K562 (cell line): ENCODE measurements around the gene PLEKHH3. TPM values are rescaled to one million over a fixed set of nuclear protein-coding genes. Genes with fewer than 3 reads are reported as not detected.
A peak's percentile ranks its signal among the peaks of the same experiment; 100 is the strongest.

Source experiments
- ATAC-seq: fragments of 200-7000 bp; cut with Tn5 transposase; 3 replicates; pipeline ENCODE4 v1.9.1; 2020; ENCODE audit warnings: moderate library complexity
- BruUV-seq: library from RNA; stranded (reverse); fragments of 400-500 nt; replicated peaks from 2 replicates; lab custom pipeline; 2021; lab: Mats Ljungman, UMichigan
- CTCF ChIA-PET: fragments of 300-600 bp; formaldehyde crosslinking; extraction: SDS; loops from one replicate; lab custom pipeline; 2021; ENCODE audit warnings: low intra/inter-chr PET ratio; lab: Yijun Ruan, JAX
- POLR2A ChIA-PET: fragments of 300-600, 350-650 bp; sonication (Branson Sonifier 250); formaldehyde crosslinking; extraction: SDS; loops from one replicate; lab custom pipeline; 2021; ENCODE audit warnings: antibody characterized with exemption, inconsistent platforms; lab: Yijun Ruan, JAX
- DNase-seq, 4 experiments: peaks; one replicate each; pipeline versions ENCODE4 v3.0.0 to v3.0.0-alpha.2; 2011 to 2018; ENCODE audit warnings: low spot score in 3 of 4, mixed read lengths in 3 of 4; ENCODE audit errors: extremely low read depth in 1 of 4
- FAIRE-seq: peaks from 2 replicates; lab custom pipeline; 2011; peaks lifted over from hg19 to GRCh38; lab: Jason Lieb, UNC
- H2AFZ ChIP-seq: 2 replicates; pipeline ENCODE4 v1.6.0; 2011; ENCODE audit warnings: low read depth, low read length, control low read depth, inconsistent platforms
- H3K27ac ChIP-seq: fragments of 200-600 bp; 3 replicates; pipeline ENCODE4 v1.8.0; 2011; ENCODE audit warnings: low read depth, mild to moderate bottlenecking, control low read depth, inconsistent platforms, low read length, moderate library complexity, mixed read lengths; ENCODE audit errors: extremely low read depth
- H3K27me3 ChIP-seq, 2 experiments: fragments of 300-600 bp in 1 of 2; 2 replicates in 1 of 2; 3 replicates in 1 of 2; pipeline versions ENCODE4 v1.6.0 to v1.8.0; 2011; ENCODE audit warnings: inconsistent platforms in 2 of 2, low read length in 2 of 2, mild to moderate bottlenecking in 1 of 2, mixed read lengths in 1 of 2, moderate library complexity in 1 of 2; ENCODE audit not compliant: control insufficient read depth in 2 of 2, insufficient read depth in 2 of 2
- H3K36me3 ChIP-seq: fragments of 300-600 bp; 3 replicates; pipeline ENCODE4 v1.8.0; 2011; ENCODE audit warnings: mild to moderate bottlenecking, low read length, inconsistent platforms; ENCODE audit not compliant: control insufficient read depth, insufficient read depth
- H3K4me1 ChIP-seq, 2 experiments: fragments of 200-600 bp in 1 of 2; replicated peaks in 1 of 2; 2 replicates in 1 of 2; 3 replicates in 1 of 2; pipeline versions ENCODE4 v1.5.1 to v1.8.0; 2011; ENCODE audit warnings: inconsistent platforms in 2 of 2, low read length in 2 of 2, mild to moderate bottlenecking in 1 of 2, mixed read lengths in 1 of 2, moderate library complexity in 1 of 2; ENCODE audit not compliant: control insufficient read depth in 2 of 2, insufficient read depth in 2 of 2
- H3K4me2 ChIP-seq: 2 replicates; pipeline ENCODE4 v1.6.1; 2011; ENCODE audit warnings: low read length, control low read depth, inconsistent platforms, mixed read lengths; ENCODE audit not compliant: insufficient read depth
- H3K4me3 ChIP-seq: fragments of 200-600 bp; sonication (generic), shearing (Covaris generic); 2 replicates; pipeline ENCODE4 v1.5.1; 2016; ENCODE audit warnings: control low read depth, inconsistent platforms
- H3K79me2 ChIP-seq: fragments of 200-600 bp; 3 replicates; pipeline ENCODE4 v1.8.0; 2011; ENCODE audit warnings: low read length, inconsistent platforms; ENCODE audit not compliant: control insufficient read depth, insufficient read depth
- H3K9ac ChIP-seq, 2 experiments: 2 replicates each; pipeline versions ENCODE4 v1.6.0 to v1.6.1; 2011; ENCODE audit warnings: low read depth in 2 of 2, low read length in 2 of 2, control low read depth in 1 of 2, inconsistent platforms in 1 of 2, mild to moderate bottlenecking in 1 of 2, mixed read lengths in 1 of 2; ENCODE audit not compliant: insufficient read depth in 1 of 2
- H3K9me1 ChIP-seq: one replicate; pipeline ENCODE4 v1.6.0; 2011; ENCODE audit warnings: inconsistent platforms, mild to moderate bottlenecking, low read length, moderate library complexity; ENCODE audit not compliant: control insufficient read depth, insufficient read depth
- H3K9me3 ChIP-seq: replicated peaks from 2 replicates; pipeline ENCODE4 v1.5.1; 2011; ENCODE audit warnings: low read depth, low read length, inconsistent platforms; ENCODE audit not compliant: control insufficient read depth, insufficient read depth
- H4K20me1 ChIP-seq: replicated peaks from 2 replicates; pipeline ENCODE4 v1.6.1; 2011; ENCODE audit warnings: low read length, inconsistent platforms, mixed read lengths; ENCODE audit not compliant: control insufficient read depth, insufficient read depth
- POLR2G ChIP-seq: fragments of 200-400 bp; formaldehyde crosslinking; IDR thresholded peaks from 2 replicates; pipeline ENCODE4 v1.6.1; 2017; ENCODE audit warnings: low read depth, mild to moderate bottlenecking, antibody characterized with exemption, low read length, moderate library complexity
- SMARCA5 ChIP-seq: fragments of 450-650 bp; IDR thresholded peaks from 2 replicates; pipeline ENCODE4 v1.6.1; 2016
- WGBS: fragments of 100-300 bp; shearing (Covaris generic); methylation state at CpG from one replicate; pipeline ENCODE4 v1.1.6; 2016; ENCODE audit warnings: low coverage, mixed read lengths; ENCODE audit not compliant: insufficient coverage; ENCODE audit errors: missing lambda C conversion rate; 5-methylcytosine and 5-hydroxymethylcytosine counted together
- in situ Hi-C: fragments of 300-500 bp; cut with MboI; formaldehyde crosslinking; loops from 4 replicates; pipeline ENCODE4 v1.15.0; 2018; ENCODE audit warnings: inconsistent platforms, mixed read lengths
- intact Hi-C: fragments of 100-400 bp; cut with micrococcal nuclease; formaldehyde crosslinking; loops from 2 replicates; pipeline ENCODE4 v1.14.2; 2022
- polyA plus RNA-seq, 8 experiments: library from polyadenylated mRNA; depleted of rRNA in 4 of 8; stranded (reverse) in 5 of 8; unstranded in 3 of 8; fragments of >200 nt; fragmentation: Nextera tagmentation in 2 of 8; fragmentation: Illumina TruSeq in 1 of 8; extraction: Ambion mirVana in 2 of 8; extraction: Trizol in 1 of 8; gene quantifications; 2 replicates each; pipeline versions ENCODE4 v1.2.1 to v1.2.3, GENCODE V29; 2011 to 2014; ENCODE audit warnings: inconsistent platforms in 1 of 8, missing spikeins in 1 of 8
- total RNA-seq, 7 experiments: library from RNA; depleted of rRNA in 6 of 7; stranded (reverse); fragments of >200 nt in 6 of 7; fragmentation: Illumina TruSeq in 2 of 7; extraction: Trizol in 2 of 7; gene quantifications; 2 replicates each; pipeline versions ENCODE4 v1.2.1 to v1.2.3, GENCODE V29; 2011 to 2021; ENCODE audit warnings: low replicate concordance in 1 of 7
- TF ChIP-seq, protein P1 (sequence below): sonication (generic); formaldehyde crosslinking; IDR thresholded peaks from 2 replicates; pipeline ENCODE4 v1.8.1; 2023; ENCODE audit warnings: missing genetic modification reagents, mild to moderate bottlenecking, borderline replicate concordance
- TF ChIP-seq, protein P2 (sequence below), 2 experiments: IDR thresholded peaks; 2 replicates each; pipeline ENCODE4 v1.6.1; 2012; ENCODE audit warnings: improper control_type of control experiment in 2 of 2, low read depth in 2 of 2, low read length in 2 of 2, borderline replicate concordance in 1 of 2

Gene PLEKHH3
- total and polyA plus RNA-seq, 9 of the 15 experiments (the other 6 are each of a cell fraction or from before 2014, with no cell fraction given), result 0.58 to 34.5 (median 5.0) TPM

DNA sequence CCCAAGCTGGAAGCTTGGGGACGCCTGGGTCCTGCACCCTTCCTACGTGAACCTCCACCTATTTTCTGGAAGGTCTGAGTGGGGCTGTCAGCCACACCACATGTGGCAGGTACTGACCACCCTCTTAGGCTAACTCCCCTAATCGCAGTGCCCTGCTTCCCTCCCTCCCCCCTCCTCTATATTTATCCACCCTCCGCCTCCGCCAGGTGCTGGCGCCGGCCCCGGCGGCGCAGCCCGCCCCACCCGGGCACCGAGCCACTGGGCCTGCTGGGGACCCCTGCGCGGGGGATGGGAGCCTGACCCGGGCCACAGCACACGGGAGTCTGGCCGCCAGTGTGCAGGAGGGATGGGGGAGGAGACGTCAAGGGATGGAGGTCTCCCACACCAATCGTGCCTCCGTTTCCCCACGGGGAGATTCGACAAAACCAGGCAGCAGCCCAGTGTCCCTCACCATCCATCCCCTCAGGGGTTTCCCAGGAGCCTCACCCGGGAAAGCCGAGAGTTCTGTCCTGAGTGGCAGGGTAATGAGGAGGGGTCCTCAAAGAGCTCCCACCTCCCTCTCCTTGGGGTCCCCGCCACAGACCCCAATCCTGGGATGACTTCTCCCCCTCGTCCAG lies 1.3 kb downstream of the PLEKHH3 start:
- Histone ChIP-seq H2AFZ (no peak overlapping the region), H3K4me1 (peaks cover 32 to 77% of the 10 kb centered on the region in 2 experiments), H3K4me2 (peak overlapping the region; percentile 85), H3K4me3 (peak overlapping the region; percentile 61), H3K27ac (peak overlapping the region; percentile 80; the same call in 2 of the 3 replicates), H3K9me3 (no peaks in the 10 kb centered on the region), H4K20me1 (peaks cover 5% of the 10 kb centered on the region), H3K9ac (peak overlapping the region; percentile 76 to 94; a peak in 3 of 4 replicates), H3K79me2 (peaks cover 36% of the 10 kb centered on the region), H3K36me3 (peaks cover 38% of the 10 kb centered on the region; the same call in 1 of the 3 replicates), H3K9me1 (no peaks in the 10 kb centered on the region), H3K27me3 (no peaks in the 10 kb centered on the region)
- in situ Hi-C loops (no loop called here), intact Hi-C loops (loop anchor here (5.0 kb wide), 1 partner anchor 68 kb away; the partner anchor contains the start of genes RETREG3 and TUBG1)
- ATAC-seq (no peak), DNase-seq (peak in 2 of 4 experiments; percentile 39 to 41), FAIRE-seq (no peak)
- TF ChIP-seq POLR2G, result peak; percentile 2; the same call in 1 of the 2 replicates
- TF ChIP-seq SMARCA5, result 0 out of 2 replicates have a peak, but pooled peaks have one; percentile 55
- TF ChIP-seq, protein P1, sequence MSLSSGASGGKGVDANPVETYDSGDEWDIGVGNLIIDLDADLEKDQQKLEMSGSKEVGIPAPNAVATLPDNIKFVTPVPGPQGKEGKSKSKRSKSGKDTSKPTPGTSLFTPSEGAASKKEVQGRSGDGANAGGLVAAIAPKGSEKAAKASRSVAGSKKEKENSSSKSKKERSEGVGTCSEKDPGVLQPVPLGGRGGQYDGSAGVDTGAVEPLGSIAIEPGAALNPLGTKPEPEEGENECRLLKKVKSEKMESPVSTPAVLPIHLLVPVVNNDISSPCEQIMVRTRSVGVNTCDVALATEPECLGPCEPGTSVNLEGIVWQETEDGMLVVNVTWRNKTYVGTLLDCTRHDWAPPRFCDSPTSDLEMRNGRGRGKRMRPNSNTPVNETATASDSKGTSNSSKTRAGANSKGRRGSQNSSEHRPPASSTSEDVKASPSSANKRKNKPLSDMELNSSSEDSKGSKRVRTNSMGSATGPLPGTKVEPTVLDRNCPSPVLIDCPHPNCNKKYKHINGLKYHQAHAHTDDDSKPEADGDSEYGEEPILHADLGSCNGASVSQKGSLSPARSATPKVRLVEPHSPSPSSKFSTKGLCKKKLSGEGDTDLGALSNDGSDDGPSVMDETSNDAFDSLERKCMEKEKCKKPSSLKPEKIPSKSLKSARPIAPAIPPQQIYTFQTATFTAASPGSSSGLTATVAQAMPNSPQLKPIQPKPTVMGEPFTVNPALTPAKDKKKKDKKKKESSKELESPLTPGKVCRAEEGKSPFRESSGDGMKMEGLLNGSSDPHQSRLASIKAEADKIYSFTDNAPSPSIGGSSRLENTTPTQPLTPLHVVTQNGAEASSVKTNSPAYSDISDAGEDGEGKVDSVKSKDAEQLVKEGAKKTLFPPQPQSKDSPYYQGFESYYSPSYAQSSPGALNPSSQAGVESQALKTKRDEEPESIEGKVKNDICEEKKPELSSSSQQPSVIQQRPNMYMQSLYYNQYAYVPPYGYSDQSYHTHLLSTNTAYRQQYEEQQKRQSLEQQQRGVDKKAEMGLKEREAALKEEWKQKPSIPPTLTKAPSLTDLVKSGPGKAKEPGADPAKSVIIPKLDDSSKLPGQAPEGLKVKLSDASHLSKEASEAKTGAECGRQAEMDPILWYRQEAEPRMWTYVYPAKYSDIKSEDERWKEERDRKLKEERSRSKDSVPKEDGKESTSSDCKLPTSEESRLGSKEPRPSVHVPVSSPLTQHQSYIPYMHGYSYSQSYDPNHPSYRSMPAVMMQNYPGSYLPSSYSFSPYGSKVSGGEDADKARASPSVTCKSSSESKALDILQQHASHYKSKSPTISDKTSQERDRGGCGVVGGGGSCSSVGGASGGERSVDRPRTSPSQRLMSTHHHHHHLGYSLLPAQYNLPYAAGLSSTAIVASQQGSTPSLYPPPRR (CRISPR knock-in tag), result no peak
- TF ChIP-seq, protein P2, sequence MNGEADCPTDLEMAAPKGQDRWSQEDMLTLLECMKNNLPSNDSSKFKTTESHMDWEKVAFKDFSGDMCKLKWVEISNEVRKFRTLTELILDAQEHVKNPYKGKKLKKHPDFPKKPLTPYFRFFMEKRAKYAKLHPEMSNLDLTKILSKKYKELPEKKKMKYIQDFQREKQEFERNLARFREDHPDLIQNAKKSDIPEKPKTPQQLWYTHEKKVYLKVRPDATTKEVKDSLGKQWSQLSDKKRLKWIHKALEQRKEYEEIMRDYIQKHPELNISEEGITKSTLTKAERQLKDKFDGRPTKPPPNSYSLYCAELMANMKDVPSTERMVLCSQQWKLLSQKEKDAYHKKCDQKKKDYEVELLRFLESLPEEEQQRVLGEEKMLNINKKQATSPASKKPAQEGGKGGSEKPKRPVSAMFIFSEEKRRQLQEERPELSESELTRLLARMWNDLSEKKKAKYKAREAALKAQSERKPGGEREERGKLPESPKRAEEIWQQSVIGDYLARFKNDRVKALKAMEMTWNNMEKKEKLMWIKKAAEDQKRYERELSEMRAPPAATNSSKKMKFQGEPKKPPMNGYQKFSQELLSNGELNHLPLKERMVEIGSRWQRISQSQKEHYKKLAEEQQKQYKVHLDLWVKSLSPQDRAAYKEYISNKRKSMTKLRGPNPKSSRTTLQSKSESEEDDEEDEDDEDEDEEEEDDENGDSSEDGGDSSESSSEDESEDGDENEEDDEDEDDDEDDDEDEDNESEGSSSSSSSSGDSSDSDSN (IDR thresholded peaks at IDR 0.05; ENCODE audit: borderline replicate concordance in 1 of 2, low read depth in 2 of 2, low read length in 2 of 2), result 0 out of 4 replicates have a peak, but pooled peaks of 1 of the 2 experiments have one; percentile 5
- WGBS, result 7% methylated on average over 14 of the region's 27 CpGs
- no TSS peak for BruUV-seq
- ChIA-PET CTCF (interaction anchor here (0.6 kb wide), 1 partner anchor 52 kb away, joined by 4 read pairs; no protein-coding TSS in a partner anchor), POLR2A (interaction anchor here (1.1 to 1.8 kb wide), 3 partner anchors 7 to 11 kb away, joined by 4 to 6 read pairs (median 4); no protein-coding TSS in a partner anchor)
